OCI-LY3 (cell line): ENCODE data around the gene CTNNA3.

Source experiments
- CTCF ChIP-seq: fragments of 200-600, 300-600 bp; sonication (generic); IDR thresholded peaks from 2 replicates; pipeline ENCODE4 v1.5.1; 2014; ENCODE audit warnings: antibody characterized with exemption, low read length, low read depth
- EZH2phosphoT487 ChIP-seq: fragments of 200-600 bp; shearing (Covaris generic); IDR thresholded peaks from 2 replicates; pipeline ENCODE4 v1.6.1; 2018; ENCODE audit warnings: antibody characterized with exemption, mixed run types, low read depth

GRCh38 chr10:66350622-66351399 lies 1345.2 kb downstream of the CTNNA3 start:
- TF ChIP-seq CTCF (no peak), EZH2phosphoT487 (no peak)
